GM06990 (cell line): Measurements from ENCODE around the gene PTPRT.

Source experiments
- DNase-seq: peaks from one replicate; pipeline ENCODE4 v3.0.0-alpha.2; 2011; ENCODE audit not compliant: insufficient read length; ENCODE audit errors: extremely low read depth
- H3K27me3 ChIP-seq: replicated peaks from 2 replicates; pipeline ENCODE4 v1.6.0; 2011; ENCODE audit warnings: low read length; ENCODE audit not compliant: control insufficient read depth, insufficient read depth
- H3K36me3 ChIP-seq: 2 replicates; pipeline ENCODE4 v1.5.1; 2011; ENCODE audit warnings: low read length; ENCODE audit not compliant: control insufficient read depth, insufficient read depth
- H3K4me3 ChIP-seq: replicated peaks from 2 replicates; pipeline ENCODE4 v1.5.1; 2011; ENCODE audit warnings: low read depth, mild to moderate bottlenecking, control low read depth, low read length
- TF ChIP-seq, protein P1 (sequence below): IDR thresholded peaks from 2 replicates; pipeline ENCODE4 v1.5.1; 2011; ENCODE audit warnings: low read length, control low read depth, mild to moderate bottlenecking, inconsistent platforms; ENCODE audit not compliant: insufficient read depth, poor library complexity, severe bottlenecking

PTPRT gene

DNA sequence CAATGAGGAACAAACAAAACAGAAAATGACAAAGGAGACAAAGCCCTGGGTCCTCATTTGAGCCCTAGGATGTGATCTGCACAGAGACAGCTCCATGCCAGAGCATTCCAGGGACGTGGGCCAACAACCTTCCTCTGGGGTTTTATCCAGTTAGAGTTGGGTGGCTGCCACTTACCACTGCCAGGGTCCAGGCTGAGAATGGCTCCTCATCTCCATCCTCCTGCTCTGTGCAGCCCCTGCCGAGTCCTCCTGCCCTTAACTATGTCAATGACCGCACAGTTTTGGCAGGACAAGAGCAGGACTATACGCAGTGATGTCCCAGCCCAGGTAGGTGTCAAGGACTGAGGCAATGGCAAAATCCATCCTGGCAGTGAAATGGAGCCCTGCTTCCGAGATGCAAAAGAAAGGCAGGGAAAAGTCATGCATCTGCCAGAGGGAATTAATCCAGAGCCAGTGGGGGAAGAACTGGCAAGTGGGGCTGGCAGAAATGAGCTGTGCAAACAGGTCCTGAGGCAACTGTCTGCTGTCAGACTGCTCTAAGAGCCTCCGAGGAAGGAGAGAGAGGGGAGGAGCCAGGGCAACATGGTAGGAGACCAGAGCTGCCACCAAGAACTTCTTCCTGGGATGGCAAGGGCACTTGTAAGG is 449.4 kb downstream of the PTPRT start:
- Histone ChIP-seq H3K4me3 (no peak overlapping the region), H3K27me3 (no peaks in the 10 kb centered on the region), H3K36me3 (no peaks in the 10 kb centered on the region)
- DNase-seq = no peak
- TF ChIP-seq, protein P1, sequence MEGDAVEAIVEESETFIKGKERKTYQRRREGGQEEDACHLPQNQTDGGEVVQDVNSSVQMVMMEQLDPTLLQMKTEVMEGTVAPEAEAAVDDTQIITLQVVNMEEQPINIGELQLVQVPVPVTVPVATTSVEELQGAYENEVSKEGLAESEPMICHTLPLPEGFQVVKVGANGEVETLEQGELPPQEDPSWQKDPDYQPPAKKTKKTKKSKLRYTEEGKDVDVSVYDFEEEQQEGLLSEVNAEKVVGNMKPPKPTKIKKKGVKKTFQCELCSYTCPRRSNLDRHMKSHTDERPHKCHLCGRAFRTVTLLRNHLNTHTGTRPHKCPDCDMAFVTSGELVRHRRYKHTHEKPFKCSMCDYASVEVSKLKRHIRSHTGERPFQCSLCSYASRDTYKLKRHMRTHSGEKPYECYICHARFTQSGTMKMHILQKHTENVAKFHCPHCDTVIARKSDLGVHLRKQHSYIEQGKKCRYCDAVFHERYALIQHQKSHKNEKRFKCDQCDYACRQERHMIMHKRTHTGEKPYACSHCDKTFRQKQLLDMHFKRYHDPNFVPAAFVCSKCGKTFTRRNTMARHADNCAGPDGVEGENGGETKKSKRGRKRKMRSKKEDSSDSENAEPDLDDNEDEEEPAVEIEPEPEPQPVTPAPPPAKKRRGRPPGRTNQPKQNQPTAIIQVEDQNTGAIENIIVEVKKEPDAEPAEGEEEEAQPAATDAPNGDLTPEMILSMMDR = no peak

DNA sequence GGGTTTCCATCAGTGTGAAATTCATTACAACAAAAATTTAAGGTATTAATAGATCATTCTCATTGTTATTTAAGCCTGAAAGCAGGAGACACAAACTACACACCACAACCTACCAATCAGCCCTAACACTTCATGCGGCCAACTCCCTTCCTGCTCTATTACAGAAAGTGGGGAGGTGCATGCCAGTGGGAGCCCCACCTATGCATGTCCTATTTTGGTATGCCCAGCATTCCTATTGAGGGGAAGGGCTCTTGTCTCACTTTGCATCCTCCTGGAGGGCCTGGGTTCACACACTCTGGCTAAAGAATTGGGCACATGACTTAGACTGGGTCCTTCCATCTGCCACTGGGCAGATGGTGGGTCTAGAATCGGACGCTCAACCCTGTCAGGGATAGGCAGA is 450.0 kb downstream of the PTPRT start:
- TF ChIP-seq, protein P1 = no peak
- no peak overlapping the region for H3K4me3 ChIP-seq

DNA sequence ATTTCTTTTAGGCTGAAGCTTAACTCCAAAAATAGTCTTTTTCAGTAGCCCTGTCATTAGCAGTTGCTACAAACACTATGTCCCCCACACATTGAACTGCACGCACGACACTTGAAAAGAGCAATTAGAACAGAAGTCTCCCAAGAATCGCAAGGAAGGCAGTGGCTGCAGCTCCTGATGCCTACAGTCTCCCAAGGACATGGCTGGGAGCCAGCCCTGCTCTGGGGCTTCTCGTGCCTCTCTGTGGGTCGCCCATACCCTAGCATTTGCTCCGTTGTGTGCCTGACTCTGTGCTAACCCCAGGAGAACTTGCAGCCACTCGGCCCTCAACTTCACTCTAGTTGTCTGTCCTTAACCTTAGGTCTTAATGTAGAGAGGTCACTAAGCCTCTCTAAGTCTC is 454.2 kb downstream of the PTPRT start:
- TF ChIP-seq, protein P1 = no peak
- no peaks in the 10 kb centered on the region for H3K36me3 ChIP-seq
- DNase-seq = no peak
- no peaks in the 10 kb centered on the region for H3K27me3 ChIP-seq
- no peak overlapping the region for H3K4me3 ChIP-seq

More for the DNA sequence above, 450.0 kb downstream of the PTPRT start:
- DNase-seq = no peak
- H3K27me3 ChIP-seq = no peaks in the 10 kb centered on the region
- no peaks in the 10 kb centered on the region for H3K36me3 ChIP-seq

DNA sequence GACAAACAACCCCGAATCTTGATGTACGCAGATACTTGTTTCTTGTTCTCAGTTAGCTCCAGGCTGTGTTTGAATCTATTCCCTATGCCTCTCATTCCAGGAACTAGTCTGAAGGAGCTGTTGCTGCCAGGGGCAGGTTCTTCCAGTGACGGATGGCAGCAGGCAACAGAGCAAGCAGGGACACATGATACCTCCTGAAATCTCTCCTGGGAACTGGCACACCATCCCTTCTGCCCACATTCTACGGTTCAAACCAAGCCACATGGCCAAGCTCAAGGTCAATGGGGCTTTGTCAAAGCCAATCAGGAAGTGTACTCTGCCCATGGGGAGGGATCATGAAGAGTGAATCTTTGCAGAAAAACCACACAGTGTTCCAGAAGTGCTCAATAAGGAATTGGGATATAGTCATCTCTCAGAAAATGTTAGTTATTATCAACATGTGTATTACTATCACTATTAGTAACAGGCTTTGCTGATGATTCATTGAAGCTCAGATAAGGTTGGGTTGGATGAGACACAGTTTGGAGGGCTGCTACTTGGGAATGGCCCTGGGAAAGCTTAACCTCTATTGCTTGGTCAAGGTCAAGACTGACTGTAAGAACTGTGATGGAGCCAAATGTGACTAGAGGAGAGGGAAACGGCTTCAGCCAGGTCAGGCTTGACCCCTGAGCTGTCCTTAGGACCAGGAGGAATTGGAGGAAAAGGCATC is 454.9 kb downstream of the PTPRT start:
- Histone ChIP-seq H3K4me3 (no peak overlapping the region), H3K27me3 (no peaks in the 10 kb centered on the region), H3K36me3 (no peaks in the 10 kb centered on the region)
- DNase-seq = no peak
- TF ChIP-seq, protein P1 = no peak

DNA sequence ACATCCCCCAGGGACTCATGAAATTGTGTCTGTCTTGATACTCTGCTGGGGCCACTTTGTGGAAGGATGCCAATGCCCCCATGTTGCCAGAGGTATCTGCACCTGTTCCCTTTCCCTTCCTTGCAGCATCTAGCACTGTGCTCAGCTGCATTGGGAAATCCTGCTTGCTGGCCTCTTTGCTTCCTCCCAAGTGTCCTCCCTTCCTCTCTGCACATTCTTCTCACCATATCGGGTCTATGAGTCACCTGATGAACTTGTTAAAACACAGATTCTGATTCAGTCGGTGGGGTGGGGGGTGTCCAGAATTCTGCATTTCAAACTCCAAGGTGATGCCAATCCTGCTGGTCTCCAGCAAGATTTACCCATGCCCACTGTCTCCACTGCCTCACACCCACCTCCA is 467.8 kb downstream of the PTPRT start:
- TF ChIP-seq, protein P1 = no peak
- Histone ChIP-seq H3K36me3 (no peaks in the 10 kb centered on the region), H3K27me3 (no peaks in the 10 kb centered on the region), H3K4me3 (no peak overlapping the region)
- no peak for DNase-seq
